Neural progenitor cell (in vitro differentiated cells): ENCODE measurements around the gene CDS1. TPM values are rescaled to one million over a fixed set of nuclear protein-coding genes. Genes with fewer than 3 reads are reported as not detected.
A peak's percentile ranks its signal among the peaks of the same experiment; 100 is the strongest.

Experiments
- DNase-seq: peaks from one replicate; pipeline ENCODE4 v3.0.0-alpha.2; 2016; ENCODE audit warnings: low spot score
- H2AFZ ChIP-seq: fragments of 200-600 bp; sonication (generic); replicated peaks from 2 replicates; pipeline ENCODE4 v1.6.1; 2016; ENCODE audit warnings: antibody characterized with exemption
- H3F3A ChIP-seq: fragments of 200-600 bp; sonication (generic); 2 replicates; pipeline ENCODE4 v1.6.1; 2016; ENCODE audit warnings: antibody characterized with exemption, low read depth
- H3K27ac ChIP-seq: fragments of 200-600 bp; sonication (generic); 2 replicates; pipeline ENCODE4 v1.5.1; 2016; ENCODE audit warnings: mild to moderate bottlenecking
- H3K27me3 ChIP-seq: fragments of 200-600 bp; sonication (generic); 2 replicates; pipeline ENCODE4 v1.6.1; 2016; ENCODE audit warnings: mild to moderate bottlenecking, moderate library complexity
- H3K36me3 ChIP-seq: fragments of 200-600 bp; sonication (generic); 2 replicates; pipeline ENCODE4 v1.5.1; 2016
- H3K4me1 ChIP-seq: fragments of 200-600 bp; sonication (generic); 2 replicates; pipeline ENCODE4 v1.6.1; 2016; ENCODE audit warnings: mixed run types
- H3K4me2 ChIP-seq: fragments of 200-600 bp; sonication (generic); 2 replicates; pipeline ENCODE4 v1.6.1; 2016
- H3K4me3 ChIP-seq: fragments of 200-600 bp; sonication (generic); 2 replicates; pipeline ENCODE4 v1.5.1; 2016
- H3K79me2 ChIP-seq: fragments of 200-600 bp; sonication (generic); 2 replicates; pipeline ENCODE4 v1.6.1; 2016; ENCODE audit warnings: low read depth
- H3K9ac ChIP-seq: fragments of 200-600 bp; sonication (generic); 2 replicates; pipeline ENCODE4 v1.6.1; 2016
- H3K9me3 ChIP-seq: fragments of 200-600 bp; sonication (generic); 2 replicates; pipeline ENCODE4 v1.5.1; 2016; ENCODE audit warnings: low read depth
- H4K20me1 ChIP-seq: fragments of 200-600 bp; sonication (generic); 2 replicates; pipeline ENCODE4 v1.6.1; 2016; ENCODE audit warnings: low read depth
- H3K27ac Mint-ChIP-seq: 3 replicates; pipeline ENCODE4 v1.8.0; 2021; ENCODE audit warnings: mixed read lengths
- H3K27me3 Mint-ChIP-seq: 2 replicates; pipeline ENCODE4 v1.8.0; 2022; ENCODE audit warnings: low read depth, mild to moderate bottlenecking, inconsistent platforms, moderate library complexity, mixed read lengths; ENCODE audit not compliant: insufficient read depth
- H3K36me3 Mint-ChIP-seq: 3 replicates; pipeline ENCODE4 v1.8.0; 2021; ENCODE audit warnings: mixed read lengths
- H3K4me1 Mint-ChIP-seq: 3 replicates; pipeline ENCODE4 v1.8.0; 2021; ENCODE audit warnings: mixed read lengths
- H3K4me3 Mint-ChIP-seq: 3 replicates; pipeline ENCODE4 v1.8.0; 2021; ENCODE audit warnings: mild to moderate bottlenecking, moderate library complexity, mixed read lengths
- H3K9me3 Mint-ChIP-seq: 3 replicates; pipeline ENCODE4 v1.8.0; 2020; ENCODE audit warnings: mixed read lengths
- EZH2 ChIP-seq: fragments of 200-600 bp; sonication (generic); IDR thresholded peaks from 2 replicates; pipeline ENCODE4 v1.6.1; 2017; ENCODE audit warnings: antibody characterized with exemption, mild to moderate bottlenecking, moderate library complexity
- EZH2phosphoT487 ChIP-seq: fragments of 200-600 bp; sonication (generic); IDR thresholded peaks from 2 replicates; pipeline ENCODE4 v1.6.1; 2017; ENCODE audit warnings: antibody characterized with exemption
- total RNA-seq: library from RNA; depleted of rRNA; stranded (reverse); fragments of >200 nt; gene quantifications from 2 replicates; pipeline ENCODE4 v1.2.3, GENCODE V29; 2015; ENCODE audit warnings: low replicate concordance
- TF ChIP-seq, protein P1 (sequence below): fragments of 200-600 bp; sonication (generic); IDR thresholded peaks from 2 replicates; pipeline ENCODE4 v1.5.1; 2017; ENCODE audit warnings: antibody characterized with exemption, mild to moderate bottlenecking

CDS1 gene
- total RNA-seq: 2.8 and 3.5 TPM in 2 replicates

DNA sequence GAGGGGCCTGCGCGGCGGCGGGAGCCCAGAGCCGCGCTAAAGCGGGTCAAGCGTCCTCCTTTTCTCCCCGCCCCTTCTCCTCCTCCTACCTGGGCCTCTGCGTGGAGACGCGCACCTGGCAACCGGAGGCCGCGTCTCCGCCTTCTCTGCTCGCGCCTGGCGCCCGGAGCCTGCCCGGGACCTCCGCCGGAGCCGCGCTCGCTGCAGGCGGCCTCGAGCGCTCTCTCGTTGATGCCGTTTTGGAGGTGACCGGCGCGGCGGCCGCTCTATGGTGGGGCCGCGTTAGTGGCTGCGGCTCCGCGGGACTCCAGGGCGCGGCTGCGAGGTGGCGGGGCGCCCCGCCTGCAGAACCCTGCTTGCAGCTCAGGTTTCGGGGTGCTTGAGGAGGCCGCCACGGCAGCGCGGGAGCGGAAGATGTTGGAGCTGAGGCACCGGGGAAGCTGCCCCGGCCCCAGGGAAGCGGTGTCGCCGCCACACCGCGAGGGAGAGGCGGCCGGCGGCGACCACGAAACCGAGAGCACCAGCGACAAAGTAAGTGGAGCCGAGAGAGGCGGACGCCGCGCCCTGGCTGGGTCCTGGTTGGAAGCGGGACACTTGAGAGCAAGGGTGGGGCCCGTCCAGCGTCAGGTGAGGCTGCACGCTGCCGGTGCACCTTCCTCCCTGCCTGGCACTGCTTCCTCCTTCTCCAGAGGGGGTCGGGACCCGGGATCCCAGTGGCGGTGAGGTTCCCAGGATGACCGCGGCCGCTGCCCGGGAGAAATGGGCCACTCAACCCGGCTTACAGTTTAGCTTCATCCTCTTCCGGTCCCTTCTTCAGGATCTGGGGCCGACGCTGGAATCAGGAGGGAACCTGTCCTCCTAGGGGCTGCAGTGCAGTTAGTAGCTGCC, at the start of gene CDS1:
Gene CDS1, plus strand, starts transcription at position 140 of the 888 bp plus-strand sequence. Its CDS starts 275 bp downstream, at position 415.
- no peaks in the 10 kb centered on the region for H3K36me3 ChIP-seq
- peaks cover 42% of the 10 kb centered on the region for H3K4me1 Mint-ChIP-seq
- DNase-seq: peak; percentile 65
- peak within 1 kb of the TSS; percentile 94 for H3K4me3 Mint-ChIP-seq
- H3K79me2 ChIP-seq: no peaks in the 10 kb centered on the region
- no peak within 1 kb of the TSS for H3K27ac Mint-ChIP-seq
- no peak within 1 kb of the TSS for H3K27ac ChIP-seq
- H3K27me3 ChIP-seq: peaks cover 52% of the 10 kb centered on the region
- peaks cover 22% of the 10 kb centered on the region for H3F3A ChIP-seq
- peak within 1 kb of the TSS; percentile 89 for H3K4me2 ChIP-seq
- H3K27me3 Mint-ChIP-seq: peaks cover 23% of the 10 kb centered on the region
- peaks cover 10% of the 10 kb centered on the region for H3K36me3 Mint-ChIP-seq
- H3K9me3 Mint-ChIP-seq: peaks cover 14% of the 10 kb centered on the region
- H3K4me1 ChIP-seq: peaks cover 23% of the 10 kb centered on the region
- H4K20me1 ChIP-seq: peaks cover 22% of the 10 kb centered on the region
- peak within 1 kb of the TSS; percentile 91 for H2AFZ ChIP-seq
- H3K4me3 ChIP-seq: peak within 1 kb of the TSS; percentile 73
- no peaks in the 10 kb centered on the region for H3K9me3 ChIP-seq
- no peak within 1 kb of the TSS for H3K9ac ChIP-seq
- TF ChIP-seq EZH2 (no peak), EZH2phosphoT487 (no peak)
- TF ChIP-seq, protein P1, sequence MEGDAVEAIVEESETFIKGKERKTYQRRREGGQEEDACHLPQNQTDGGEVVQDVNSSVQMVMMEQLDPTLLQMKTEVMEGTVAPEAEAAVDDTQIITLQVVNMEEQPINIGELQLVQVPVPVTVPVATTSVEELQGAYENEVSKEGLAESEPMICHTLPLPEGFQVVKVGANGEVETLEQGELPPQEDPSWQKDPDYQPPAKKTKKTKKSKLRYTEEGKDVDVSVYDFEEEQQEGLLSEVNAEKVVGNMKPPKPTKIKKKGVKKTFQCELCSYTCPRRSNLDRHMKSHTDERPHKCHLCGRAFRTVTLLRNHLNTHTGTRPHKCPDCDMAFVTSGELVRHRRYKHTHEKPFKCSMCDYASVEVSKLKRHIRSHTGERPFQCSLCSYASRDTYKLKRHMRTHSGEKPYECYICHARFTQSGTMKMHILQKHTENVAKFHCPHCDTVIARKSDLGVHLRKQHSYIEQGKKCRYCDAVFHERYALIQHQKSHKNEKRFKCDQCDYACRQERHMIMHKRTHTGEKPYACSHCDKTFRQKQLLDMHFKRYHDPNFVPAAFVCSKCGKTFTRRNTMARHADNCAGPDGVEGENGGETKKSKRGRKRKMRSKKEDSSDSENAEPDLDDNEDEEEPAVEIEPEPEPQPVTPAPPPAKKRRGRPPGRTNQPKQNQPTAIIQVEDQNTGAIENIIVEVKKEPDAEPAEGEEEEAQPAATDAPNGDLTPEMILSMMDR: no peak

DNA sequence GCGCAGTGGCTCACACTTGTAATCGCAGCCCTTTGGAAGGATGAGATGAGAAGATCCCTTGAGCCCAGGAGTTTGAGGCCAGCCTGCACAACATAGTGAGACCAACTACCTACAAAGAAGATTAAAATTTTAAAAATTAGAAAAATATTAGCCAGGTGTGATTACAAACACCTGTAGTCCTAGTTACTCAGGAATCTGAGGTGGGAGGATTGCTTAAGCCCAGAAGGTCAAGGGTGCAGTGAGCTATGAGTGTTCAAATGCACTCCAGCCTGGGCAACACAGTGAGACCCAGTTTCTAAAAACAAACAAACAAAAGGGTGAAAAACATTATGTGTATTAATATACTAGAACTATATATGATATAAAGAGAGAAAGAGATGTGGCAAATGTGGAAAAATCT, 47.0 kb upstream of the CDS1 start:
- Histone ChIP-seq H2AFZ (no peak overlapping the region), H3K27ac (no peak overlapping the region), H3K36me3 (no peaks in the 10 kb centered on the region), H3K4me1 (no peaks in the 10 kb centered on the region), H3K79me2 (no peaks in the 10 kb centered on the region), H3K9ac (no peak overlapping the region), H4K20me1 (no peaks in the 10 kb centered on the region), H3K9me3 (no peaks in the 10 kb centered on the region), H3K27me3 (no peaks in the 10 kb centered on the region), H3F3A (no peaks in the 10 kb centered on the region), H3K4me2 (no peak overlapping the region), H3K4me3 (no peak overlapping the region)
- Mint-ChIP-seq H3K27ac (no peak overlapping the region), H3K9me3 (peaks cover 11% of the 10 kb centered on the region), H3K4me1 (peaks cover 7% of the 10 kb centered on the region), H3K4me3 (no peak overlapping the region), H3K27me3 (no peaks in the 10 kb centered on the region), H3K36me3 (no peaks in the 10 kb centered on the region)
- TF ChIP-seq EZH2phosphoT487 (no peak), EZH2 (no peak)
- TF ChIP-seq, protein P1: no peak
- DNase-seq: no peak

DNA sequence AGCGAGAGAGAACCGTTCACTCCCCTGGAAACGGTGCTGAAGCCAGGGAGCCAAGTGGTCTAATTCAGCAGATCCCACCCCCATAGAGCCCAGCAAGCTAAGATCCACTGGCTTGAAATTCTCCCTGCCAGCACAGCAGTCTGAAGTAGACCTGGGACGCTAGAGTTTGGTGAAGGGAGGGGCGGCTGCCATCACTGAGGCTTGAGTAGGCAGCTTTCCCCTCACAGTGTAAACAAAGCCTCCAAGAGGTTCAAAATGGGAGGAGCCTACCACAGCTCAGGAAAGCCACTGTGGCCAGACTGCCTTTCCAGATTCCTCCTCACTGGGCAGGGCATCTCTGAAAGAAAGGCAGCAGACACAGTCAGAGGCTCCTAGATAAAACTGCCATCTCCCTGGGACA, 37.8 kb upstream of the CDS1 start:
- no peak overlapping the region for H3K27ac ChIP-seq
- Mint-ChIP-seq H3K4me1 (no peaks in the 10 kb centered on the region), H3K27me3 (peaks cover 2% of the 10 kb centered on the region), H3K27ac (no peak overlapping the region), H3K4me3 (no peak overlapping the region), H3K36me3 (no peaks in the 10 kb centered on the region), H3K9me3 (no peaks in the 10 kb centered on the region)
- H3K79me2 ChIP-seq: no peaks in the 10 kb centered on the region
- TF ChIP-seq, protein P1: no peak
- TF ChIP-seq EZH2 (no peak), EZH2phosphoT487 (no peak)
- DNase-seq: no peak
- H3K4me3 ChIP-seq: no peak overlapping the region
- H2AFZ ChIP-seq: peak overlapping the region; percentile 50
- no peaks in the 10 kb centered on the region for H4K20me1 ChIP-seq
- H3K9ac ChIP-seq: no peak overlapping the region
- H3K36me3 ChIP-seq: no peaks in the 10 kb centered on the region
- peaks cover 5% of the 10 kb centered on the region for H3K4me1 ChIP-seq
- H3K4me2 ChIP-seq: no peak overlapping the region
- H3F3A ChIP-seq: no peaks in the 10 kb centered on the region
- no peaks in the 10 kb centered on the region for H3K9me3 ChIP-seq
- no peaks in the 10 kb centered on the region for H3K27me3 ChIP-seq
